Common myeloid progenitor, CD34-positive (primary cell): ENCODE results near the gene WDR48.

ENCODE experiments used
- CTCF ChIA-PET: fragments of 350-600 bp; sonication (Branson Sonifier 250); formaldehyde crosslinking; loops from one replicate; lab custom pipeline; 2021; ENCODE audit warnings: antibody characterized with exemption; lab: Charles Lee
- POLR2A ChIA-PET: fragments of 350-600 bp; sonication (Branson Sonifier 250); formaldehyde crosslinking; loops from one replicate; lab custom pipeline; 2021; ENCODE audit warnings: antibody characterized with exemption; lab: Charles Lee
- DNase-seq, 3 donors: peaks; one replicate each; pipeline versions ENCODE4 v3.0.0 to v3.0.0-alpha.2; 2013
- H3K27ac ChIP-seq, 2 experiments: 1 replicate in 1 of 2; 2 replicates in 1 of 2; pipeline ENCODE4 v1.7.0; 2013; ENCODE audit warnings: inconsistent platforms in 2 of 2, low read length in 2 of 2, mild to moderate bottlenecking in 2 of 2, low read depth in 1 of 2, moderate library complexity in 1 of 2; ENCODE audit not compliant: severe bottlenecking in 2 of 2, insufficient read depth in 1 of 2, poor library complexity in 1 of 2
- H3K27me3 ChIP-seq, 5 experiments: replicated peaks in 2 of 5; 1 replicate in 3 of 5; 2 replicates in 2 of 5; pipeline versions ENCODE4 v1.6.1 to v1.7.0; 2013; ENCODE audit warnings: low read length in 4 of 5, mild to moderate bottlenecking in 2 of 5, moderate library complexity in 2 of 5, inconsistent platforms in 1 of 5; ENCODE audit not compliant: insufficient read depth in 5 of 5, control insufficient read depth in 4 of 5
- H3K36me3 ChIP-seq, 4 experiments: 1 replicate in 2 of 4; 2 replicates in 2 of 4; pipeline versions ENCODE4 v1.6.1 to v1.7.0; 2013; ENCODE audit warnings: low read length in 3 of 4, control low read depth in 1 of 4, mild to moderate bottlenecking in 1 of 4; ENCODE audit not compliant: control insufficient read depth in 4 of 4, insufficient read depth in 4 of 4
- H3K4me1 ChIP-seq, 4 experiments: 1 replicate in 3 of 4; 2 replicates in 1 of 4; pipeline versions ENCODE4 v1.6.1 to v1.7.1; 2013; ENCODE audit warnings: low read length in 3 of 4, mild to moderate bottlenecking in 3 of 4, control low read depth in 1 of 4, inconsistent platforms in 1 of 4, moderate library complexity in 1 of 4; ENCODE audit not compliant: control insufficient read depth in 4 of 4, insufficient read depth in 4 of 4; ENCODE audit errors: control extremely low read depth in 1 of 4
- H3K4me3 ChIP-seq, 7 experiments: 1 replicate in 4 of 7; 2 replicates in 3 of 7; pipeline versions ENCODE4 v1.5.1 to v1.7.0; 2013; ENCODE audit warnings: mild to moderate bottlenecking in 7 of 7, low read length in 6 of 7, moderate library complexity in 6 of 7, inconsistent platforms in 2 of 7, low read depth in 2 of 7, control low read depth in 1 of 7; ENCODE audit not compliant: insufficient read depth in 4 of 7, control insufficient read depth in 1 of 7; ENCODE audit errors: extremely low read depth in 1 of 7
- H3K9me3 ChIP-seq, 5 experiments: 1 replicate in 4 of 5; 2 replicates in 1 of 5; pipeline versions ENCODE4 v1.6.1 to v1.7.1; 2013; ENCODE audit warnings: low read length in 4 of 5, mild to moderate bottlenecking in 2 of 5, inconsistent platforms in 1 of 5, low read depth in 1 of 5, moderate library complexity in 1 of 5; ENCODE audit not compliant: control insufficient read depth in 4 of 5, insufficient read depth in 2 of 5; ENCODE audit errors: control extremely low read depth in 1 of 5
- WGBS: methylation state at CpG from one replicate; pipeline ENCODE4 v1.1.5; 2013; ENCODE audit not compliant: insufficient coverage; 5-methylcytosine and 5-hydroxymethylcytosine counted together

WDR48 gene

DNA sequence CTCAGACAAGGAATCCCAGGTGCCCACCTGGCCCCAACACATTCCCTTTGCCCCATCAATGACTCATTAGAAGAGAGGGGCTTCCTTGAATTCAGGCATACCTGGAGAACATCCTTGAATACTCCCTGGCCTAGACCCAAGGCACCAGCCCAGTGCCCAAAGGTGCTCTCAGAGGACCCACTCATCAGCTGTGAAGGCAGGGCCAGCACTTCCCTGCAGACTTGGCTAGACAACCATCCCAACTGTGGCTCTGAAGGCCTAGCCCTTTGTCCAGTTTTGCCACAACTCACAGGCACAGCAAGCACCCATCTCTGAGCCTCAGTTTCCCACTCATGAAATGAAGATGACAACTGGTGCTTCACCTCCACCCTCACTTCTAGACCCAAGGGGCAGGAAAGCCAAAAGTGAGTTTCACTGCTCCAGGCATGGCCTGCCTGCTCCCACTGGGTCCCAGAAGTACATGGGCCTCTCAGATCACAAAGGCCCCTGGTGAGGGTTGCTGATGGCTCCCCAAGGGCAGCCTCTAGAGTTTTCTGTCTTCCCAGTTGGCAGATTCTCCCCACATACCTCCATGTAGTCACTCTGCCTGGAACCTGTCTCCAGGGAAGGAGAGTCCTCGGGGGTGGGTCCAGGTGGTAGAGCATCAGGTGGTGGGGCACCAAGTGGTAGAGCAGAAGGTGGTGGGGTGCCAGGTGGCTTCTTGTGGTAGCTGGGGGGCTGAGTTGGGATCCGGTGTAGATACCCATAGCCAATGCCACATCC is 48.1 kb downstream of the WDR48 start:
- ChIA-PET CTCF (interaction anchor here (1.0 to 2.1 kb wide), 3 partner anchors 12 to 191 kb away, joined by 3 to 8 read pairs (median 7); no protein-coding TSS in a partner anchor), POLR2A (no interaction called here)
- Histone ChIP-seq H3K36me3 (peaks cover 19 to 67% (median 50%) of the 10 kb centered on the region in 4 experiments), H3K9me3 (no peaks in the 10 kb centered on the region), H3K4me1 (no peaks in the 10 kb centered on the region), H3K27ac (peak overlapping the region in 1 of 2 experiments; percentile 20), H3K27me3 (no peaks in the 10 kb centered on the region), H3K4me3 (no peak overlapping the region)
- WGBS = 60% methylated on average over 1 of the region's 2 CpGs
- no peak for DNase-seq

DNA sequence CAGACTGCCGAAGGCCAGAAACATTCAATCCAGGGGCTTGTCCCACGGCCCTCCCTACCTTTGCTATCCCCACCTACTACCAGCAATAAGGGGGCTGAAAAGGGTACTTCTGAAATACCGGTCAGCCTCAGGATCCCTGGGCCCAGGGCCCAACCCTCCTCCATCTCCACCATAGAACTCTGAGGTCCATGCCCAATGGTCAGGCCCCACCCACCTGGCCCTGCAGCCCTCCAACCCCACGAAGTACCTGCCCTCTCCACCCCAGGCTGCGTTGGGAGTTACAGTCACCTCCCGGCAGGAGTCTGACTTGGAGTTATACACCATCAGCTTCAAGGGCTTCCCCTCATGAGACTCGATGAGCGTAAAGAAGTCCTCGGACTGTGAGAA is 48.7 kb downstream of the WDR48 start:
- WGBS = 96% methylated on average over 8 of the region's 9 CpGs
- ChIA-PET CTCF (interaction anchor here (1.0 to 2.1 kb wide), 6 partner anchors 8 to 190 kb away, joined by 3 to 8 read pairs (median 4); no protein-coding TSS in a partner anchor), POLR2A (no interaction called here)
- H3K4me3 ChIP-seq = no peak overlapping the region
- peaks cover 0 to 4% (median 2%) of the 10 kb centered on the region in 4 experiments for H3K4me1 ChIP-seq
- no peak overlapping the region for H3K27ac ChIP-seq
- H3K36me3 ChIP-seq = peaks cover 16 to 62% (median 45%) of the 10 kb centered on the region in 4 experiments
- no peaks in the 10 kb centered on the region for H3K9me3 ChIP-seq
- H3K27me3 ChIP-seq = no peaks in the 10 kb centered on the region
- DNase-seq = no peak

DNA sequence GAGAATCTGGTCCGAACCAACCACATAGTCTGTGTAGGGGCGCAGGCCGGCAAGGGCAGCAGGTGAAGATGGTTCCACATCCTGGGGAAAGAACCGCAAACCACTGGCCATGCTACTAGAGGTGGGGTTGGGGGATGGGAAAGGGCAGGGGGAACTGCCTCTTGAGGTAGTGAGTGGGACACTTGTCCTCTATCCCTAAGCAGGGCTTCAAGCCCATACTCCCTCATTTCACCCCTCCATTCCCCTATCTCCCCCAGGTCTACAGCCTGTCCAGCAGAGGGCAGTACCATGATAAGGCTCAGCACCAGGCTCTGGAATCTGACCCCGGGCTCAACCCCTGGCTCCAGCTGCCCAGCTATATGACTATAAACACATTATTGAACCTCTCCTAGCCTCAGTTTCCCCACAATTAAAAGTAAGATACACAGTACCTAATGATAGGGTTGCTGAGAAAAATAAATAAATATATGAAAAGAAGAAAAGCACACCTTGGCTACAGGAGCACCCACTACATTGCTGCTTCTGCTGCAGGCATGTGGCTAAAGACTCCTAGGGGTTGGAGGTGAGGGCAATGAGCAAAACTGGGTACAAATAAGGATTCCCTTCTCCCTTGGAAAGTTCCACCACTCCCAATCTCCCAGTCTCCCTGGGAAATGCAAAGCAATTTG is 49.3 kb downstream of the WDR48 start:
- CTCF ChIA-PET = interaction anchor here (0.8 to 2.1 kb wide), 7 partner anchors 9 to 189 kb away, joined by 3 to 8 read pairs (median 5); no protein-coding TSS in a partner anchor
- H3K27me3 ChIP-seq = no peaks in the 10 kb centered on the region
- POLR2A ChIA-PET = no interaction called here
- peak; percentile 51 to 68 (median 68) for DNase-seq
- H3K4me1 ChIP-seq = peaks cover 0 to 11% (median 7%) of the 10 kb centered on the region in 4 experiments
- peaks cover 16 to 56% (median 40%) of the 10 kb centered on the region in 4 experiments for H3K36me3 ChIP-seq
- no peaks in the 10 kb centered on the region for H3K9me3 ChIP-seq
- no peak overlapping the region for H3K27ac ChIP-seq
- H3K4me3 ChIP-seq = no peak overlapping the region
- 81% methylated on average over 4 of the region's 5 CpGs for WGBS

DNA sequence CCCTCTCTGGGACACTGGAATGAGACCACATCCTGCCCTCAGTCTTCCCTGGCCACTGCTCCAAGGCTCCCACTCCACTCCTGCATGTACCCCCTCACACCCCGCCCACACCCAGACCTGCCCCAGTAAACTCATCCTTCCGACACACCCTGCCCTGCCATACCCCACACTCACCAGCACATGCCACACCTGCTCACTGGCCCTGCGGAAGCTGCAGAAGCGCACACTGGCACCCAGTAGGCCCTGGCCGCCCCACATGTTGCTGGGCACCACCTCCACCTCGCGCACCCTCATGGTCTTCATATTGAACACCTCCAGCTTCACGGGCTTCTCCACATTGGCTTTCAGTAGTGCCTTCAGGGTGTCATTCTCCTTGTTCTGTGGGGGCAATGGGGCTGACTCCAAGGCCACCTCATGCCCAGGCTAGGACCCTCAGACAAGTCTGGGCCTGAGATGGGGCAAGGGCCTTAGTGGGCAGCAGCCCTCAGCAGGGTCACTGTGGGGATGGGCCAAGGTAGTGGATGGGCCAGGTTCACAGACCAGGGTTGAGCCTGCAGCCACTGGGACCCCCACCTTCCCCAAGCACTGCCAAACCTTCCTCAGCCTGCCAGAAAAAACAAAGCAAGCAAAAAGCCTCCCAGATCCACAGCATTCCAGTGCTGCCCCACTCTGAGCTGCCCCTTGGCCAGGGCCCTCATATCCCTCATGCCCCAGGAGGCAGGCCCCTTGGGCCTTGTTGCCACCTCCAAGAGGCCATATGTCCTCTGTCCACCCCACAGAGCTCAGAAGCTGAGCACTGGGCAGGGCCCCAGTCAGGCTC is 50.9 kb downstream of the WDR48 start:
- no peak for DNase-seq

DNA sequence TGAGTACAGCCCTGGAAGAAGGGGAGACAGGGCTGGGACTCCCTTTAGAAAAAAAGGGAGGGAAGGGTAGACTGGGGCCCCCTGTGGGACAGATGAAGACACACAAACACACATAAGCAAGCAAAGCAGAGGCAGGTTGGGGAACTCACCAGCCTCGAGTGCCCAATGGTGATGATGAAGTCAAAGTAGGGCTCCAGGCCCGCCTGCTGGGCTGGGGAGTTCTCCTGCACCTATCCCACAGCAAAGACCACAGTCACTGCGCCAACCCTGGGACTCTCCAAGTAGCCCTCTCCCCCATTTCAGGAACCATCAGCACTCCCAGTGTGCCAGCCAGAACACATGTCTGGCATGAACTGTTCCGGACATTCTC is 51.5 kb downstream of the WDR48 start:
- Histone ChIP-seq H3K9me3 (no peaks in the 10 kb centered on the region), H3K27ac (no peak overlapping the region), H3K36me3 (peaks cover 7 to 34% (median 25%) of the 10 kb centered on the region in 4 experiments), H3K4me1 (peaks cover 0 to 29% (median 20%) of the 10 kb centered on the region in 4 experiments), H3K4me3 (no peak overlapping the region), H3K27me3 (no peaks in the 10 kb centered on the region)
- POLR2A ChIA-PET = no interaction called here
- 92% methylated on average over 4 of the region's 4 CpGs for WGBS
- DNase-seq = peak in 2 of 3 donors; percentile 41 to 46
- CTCF ChIA-PET = interaction anchor here (2.1 to 4.0 kb wide), 3 partner anchors 11 to 185 kb away, joined by 4 to 26 read pairs (median 24); partner anchors contain the start of gene XIRP1

More for the DNA sequence above, 50.9 kb downstream of the WDR48 start:
- peaks cover 7 to 40% (median 29%) of the 10 kb centered on the region in 4 experiments for H3K36me3 ChIP-seq
- H3K4me1 ChIP-seq = peaks cover 0 to 23% (median 14%) of the 10 kb centered on the region in 4 experiments
- POLR2A ChIA-PET = no interaction called here
- no peaks in the 10 kb centered on the region for H3K9me3 ChIP-seq
- 94% methylated on average over 7 of the region's 8 CpGs for WGBS
- no peak overlapping the region for H3K27ac ChIP-seq
- no peaks in the 10 kb centered on the region for H3K27me3 ChIP-seq
- no peak overlapping the region for H3K4me3 ChIP-seq
- CTCF ChIA-PET = interaction anchor here (0.8 to 4.0 kb wide), 6 partner anchors 12 to 185 kb away, joined by 3 to 24 read pairs (median 4); no protein-coding TSS in a partner anchor

DNA sequence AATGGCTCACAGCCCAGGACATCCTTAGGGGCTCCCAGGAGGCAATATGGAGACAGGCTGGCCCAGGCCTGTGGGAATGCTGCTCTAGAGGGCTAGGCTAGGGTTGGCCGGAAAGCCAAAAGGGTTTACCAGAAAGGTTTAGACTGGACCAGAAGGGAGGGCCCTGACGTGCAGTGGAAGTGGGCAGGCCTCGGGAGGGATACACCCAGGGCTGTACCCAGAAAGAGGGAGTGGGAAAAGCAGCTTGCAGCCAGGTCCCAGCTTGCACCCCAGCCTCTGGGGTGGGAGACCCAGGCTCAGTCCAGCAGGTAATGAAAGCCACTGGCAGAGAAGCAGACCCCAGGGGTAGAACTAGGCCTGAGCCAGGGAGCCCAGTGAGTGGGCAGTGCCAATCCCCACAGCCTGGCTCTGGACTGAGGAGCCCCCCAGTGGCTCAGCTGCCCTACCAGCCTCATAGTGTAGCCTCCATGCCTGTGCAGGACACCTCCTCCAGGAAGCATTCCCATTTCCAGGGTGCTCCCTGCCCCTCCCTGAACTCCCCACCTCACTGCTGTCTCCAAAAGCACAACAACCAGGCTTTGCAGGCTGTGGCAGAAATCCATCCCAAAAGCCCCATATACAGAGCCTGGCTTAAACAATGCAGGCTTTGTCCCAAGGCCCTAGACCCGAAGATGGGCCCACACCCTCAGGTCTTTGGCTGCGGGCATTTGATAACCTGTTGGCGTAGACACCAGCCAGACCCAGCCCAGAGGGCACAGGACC is 52.2 kb downstream of the WDR48 start:
- ChIA-PET POLR2A (interaction anchor here (0.7 to 1.5 kb wide), 2 partner anchors 14 to 43 kb away, joined by 3 to 4 read pairs; no protein-coding TSS in a partner anchor), CTCF (interaction anchor here (0.8 to 4.0 kb wide), 8 partner anchors 11 to 602 kb away, joined by 3 to 26 read pairs (median 4); partner anchors contain the start of gene XIRP1)
- H3K9me3 ChIP-seq = no peaks in the 10 kb centered on the region
- H3K27me3 ChIP-seq = no peaks in the 10 kb centered on the region
- WGBS = 95% methylated on average over 6 of the region's 6 CpGs
- H3K4me1 ChIP-seq = peaks cover 2 to 35% (median 25%) of the 10 kb centered on the region in 4 experiments
- peaks cover 4 to 28% (median 18%) of the 10 kb centered on the region in 4 experiments for H3K36me3 ChIP-seq
- H3K27ac ChIP-seq = no peak overlapping the region
- H3K4me3 ChIP-seq = no peak overlapping the region
- no peak for DNase-seq
